ENCODE results near the gene NINL.

The NINL gene

DNA sequence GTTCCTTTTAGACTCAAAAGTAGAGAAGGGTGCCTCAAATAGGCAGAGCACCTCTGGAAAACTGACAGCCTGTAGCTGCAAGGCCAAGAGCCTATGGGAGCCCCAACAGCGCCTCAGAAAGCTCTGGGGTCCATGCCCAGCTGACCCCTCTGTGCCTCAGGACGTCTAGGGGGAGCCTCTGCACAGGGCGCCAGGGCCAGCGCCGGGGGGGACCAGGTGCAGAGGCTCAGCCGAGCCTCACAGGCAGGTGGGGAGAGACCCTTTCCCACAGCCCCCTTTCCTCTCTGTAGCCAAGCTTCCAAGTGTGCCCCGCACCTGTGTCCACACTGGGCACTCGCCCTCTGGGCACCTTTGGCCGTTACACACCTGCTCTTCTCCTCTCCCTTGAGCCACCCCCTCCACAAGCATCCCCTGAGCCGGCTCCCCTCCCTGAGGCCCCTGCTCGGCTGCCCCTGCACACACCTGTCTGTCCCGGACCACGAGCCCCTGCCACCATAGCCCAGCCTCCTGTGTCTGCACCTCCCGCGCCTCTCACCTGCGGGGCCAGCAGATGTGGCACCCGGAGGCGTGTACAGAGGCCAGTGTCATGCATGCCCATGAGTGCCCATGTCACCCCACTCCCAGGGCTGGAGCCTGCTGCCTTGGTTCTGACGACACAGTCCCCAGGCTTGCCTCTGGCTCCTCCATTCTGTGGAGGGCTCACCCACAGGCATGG lies 124.6 kb downstream of the NINL start:
- Histone ChIP-seq H3K4me3 (peak overlapping the region in 3 of 10 experiments; percentile 4 to 36 (median 34); a peak in 2 of 20 replicates), H3K4me1 (peaks cover 38 to 60% (median 48%) of the 10 kb centered on the region in 10 experiments), H3K27me3 (no peaks in the 10 kb centered on the region), H3K36me3 (peaks cover 0 to 71% (median 30%) of the 10 kb centered on the region in 11 experiments; a peak in 14 of 22 replicates), H3K27ac (peak overlapping the region; percentile 49 to 86 (median 73); a peak in 20 of 22 replicates), H3K9me3 (replicated peaks in 1 of 11) (no peaks in the 10 kb centered on the region), H4K20me1 (peaks cover 0 to 3% (median 0%) of the 10 kb centered on the region in 11 experiments; a peak in 1 of 22 replicates), H3K4me2 (peak overlapping the region; percentile 79 to 97 (median 87)), H3K9ac (peak overlapping the region in 10 of 11 experiments; percentile 22 to 73 (median 58); a peak in 16 of 22 replicates)
- TF ChIP-seq Cebpa-rat (IDR thresholded peaks at IDR 0.05), result no peak

GRCh38 chr20:25459916-25460535 lies 125.3 kb downstream of the NINL start:
- Histone ChIP-seq H3K9me3 (replicated peaks in 1 of 11) (no peaks in the 10 kb centered on the region), H3K27ac (peak overlapping the region; percentile 26 to 86 (median 73); a peak in 19 of 22 replicates), H3K27me3 (no peaks in the 10 kb centered on the region), H3K4me2 (peak overlapping the region; percentile 79 to 97 (median 87)), H3K4me1 (peaks cover 38 to 54% (median 47%) of the 10 kb centered on the region in 10 experiments), H4K20me1 (peaks cover 0 to 3% (median 0%) of the 10 kb centered on the region in 11 experiments; a peak in 1 of 22 replicates), H3K36me3 (peaks cover 0 to 71% (median 32%) of the 10 kb centered on the region in 11 experiments; a peak in 15 of 22 replicates), H3K9ac (peak overlapping the region in 7 of 11 experiments; percentile 14 to 70 (median 53); a peak in 10 of 22 replicates), H3K4me3 (no peak overlapping the region)
- TF ChIP-seq Cebpa-rat (IDR thresholded peaks at IDR 0.05), result no peak

GRCh38 chr20:25459111-25459830 lies 126.1 kb downstream of the NINL start:
- H3K9me3 ChIP-seq (replicated peaks in 1 of 11), result no peaks in the 10 kb centered on the region
- H3K4me2 ChIP-seq, result peak overlapping the region; percentile 79 to 97 (median 87)
- peak overlapping the region in 9 of 11 experiments; percentile 26 to 86 (median 74); a peak in 16 of 22 replicates for H3K27ac ChIP-seq
- H3K4me1 ChIP-seq, result peaks cover 38 to 48% (median 46%) of the 10 kb centered on the region in 10 experiments
- no peak overlapping the region for H3K4me3 ChIP-seq
- TF ChIP-seq Cebpa-rat (IDR thresholded peaks at IDR 0.05), result no peak
- peaks cover 0 to 3% (median 0%) of the 10 kb centered on the region in 11 experiments; a peak in 1 of 22 replicates for H4K20me1 ChIP-seq
- no peaks in the 10 kb centered on the region for H3K27me3 ChIP-seq
- H3K9ac ChIP-seq, result peak overlapping the region in 5 of 11 experiments; percentile 22 to 70 (median 53); a peak in 6 of 22 replicates
- H3K36me3 ChIP-seq, result peaks cover 0 to 71% (median 39%) of the 10 kb centered on the region in 11 experiments; a peak in 15 of 22 replicates

DNA sequence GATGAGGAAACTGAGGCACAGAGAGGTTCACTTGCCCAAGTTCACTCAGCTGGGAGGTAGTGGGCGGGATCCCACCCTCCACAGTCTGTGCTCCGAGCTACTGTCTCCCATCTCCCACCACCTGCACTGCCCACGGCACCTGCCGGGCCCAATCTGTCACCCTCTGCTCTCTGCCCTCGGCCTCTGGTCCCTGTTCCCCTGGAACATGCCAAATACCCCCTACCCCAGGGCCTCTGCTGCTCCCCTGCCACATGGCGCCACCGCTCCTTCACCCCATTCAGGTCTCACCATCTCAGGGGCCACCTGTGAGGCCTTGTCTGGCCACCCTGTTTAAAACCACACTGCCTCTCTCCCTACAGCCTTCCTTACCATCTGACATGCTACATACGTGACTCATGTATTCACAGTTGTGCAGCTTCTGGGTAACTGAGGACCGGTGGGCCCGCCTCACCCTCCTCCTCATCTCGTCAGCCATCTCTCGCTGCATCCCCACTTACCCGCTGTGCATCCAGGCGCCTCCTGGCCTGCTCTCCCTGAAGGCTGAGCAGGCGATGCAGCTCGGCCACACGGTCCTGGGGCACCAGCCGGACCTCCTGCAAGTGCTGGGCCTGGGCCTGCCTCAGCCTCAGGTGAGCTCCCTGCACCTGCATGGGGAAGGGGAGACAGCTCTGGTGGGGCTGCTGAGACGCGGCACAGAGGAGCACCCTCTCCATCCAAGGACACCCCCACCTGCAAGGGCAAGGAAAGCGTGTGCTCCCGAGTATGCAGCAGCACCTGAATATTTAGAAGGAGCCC lies 127.2 kb downstream of the NINL start:
- Histone ChIP-seq H3K4me1 (peaks cover 38 to 42% (median 40%) of the 10 kb centered on the region in 10 experiments), H3K4me2 (no peak overlapping the region), H3K27me3 (no peaks in the 10 kb centered on the region), H3K4me3 (no peak overlapping the region), H4K20me1 (peaks cover 0 to 3% (median 0%) of the 10 kb centered on the region in 11 experiments; a peak in 1 of 22 replicates), H3K9me3 (replicated peaks in 1 of 11) (no peaks in the 10 kb centered on the region), H3K27ac (peak overlapping the region in 1 of 11 experiments; percentile 5; a peak in 1 of 22 replicates), H3K9ac (no peak overlapping the region), H3K36me3 (peaks cover 0 to 71% (median 43%) of the 10 kb centered on the region in 11 experiments; a peak in 16 of 22 replicates)
- no peak for TF ChIP-seq Cebpa-rat (IDR thresholded peaks at IDR 0.05)

- Histone ChIP-seq H4K20me1 (no peaks in the 10 kb centered on the region), H3K4me2 (no peak overlapping the region), H3K36me3 (peaks cover 0 to 89% (median 58%) of the 10 kb centered on the region in 11 experiments; a peak in 19 of 22 replicates), H3K4me1 (peaks cover under 1 to 4% (median 2%) of the 10 kb centered on the region in 10 experiments; a peak in 18 of 20 replicates), H3K27me3 (no peaks in the 10 kb centered on the region), H3K9ac (no peak overlapping the region), H3K27ac (no peak overlapping the region), H3K4me3 (no peak overlapping the region), H3K9me3 (replicated peaks in 1 of 11) (peaks cover 0 to 5% (median 2%) of the 10 kb centered on the region in 11 experiments; a peak in 8 of 22 replicates)
- no peak for TF ChIP-seq Cebpa-rat (IDR thresholded peaks at IDR 0.05)
Observed at GRCh38 chr20:25454153-25454900, 131.0 kb downstream of the NINL start.

DNA sequence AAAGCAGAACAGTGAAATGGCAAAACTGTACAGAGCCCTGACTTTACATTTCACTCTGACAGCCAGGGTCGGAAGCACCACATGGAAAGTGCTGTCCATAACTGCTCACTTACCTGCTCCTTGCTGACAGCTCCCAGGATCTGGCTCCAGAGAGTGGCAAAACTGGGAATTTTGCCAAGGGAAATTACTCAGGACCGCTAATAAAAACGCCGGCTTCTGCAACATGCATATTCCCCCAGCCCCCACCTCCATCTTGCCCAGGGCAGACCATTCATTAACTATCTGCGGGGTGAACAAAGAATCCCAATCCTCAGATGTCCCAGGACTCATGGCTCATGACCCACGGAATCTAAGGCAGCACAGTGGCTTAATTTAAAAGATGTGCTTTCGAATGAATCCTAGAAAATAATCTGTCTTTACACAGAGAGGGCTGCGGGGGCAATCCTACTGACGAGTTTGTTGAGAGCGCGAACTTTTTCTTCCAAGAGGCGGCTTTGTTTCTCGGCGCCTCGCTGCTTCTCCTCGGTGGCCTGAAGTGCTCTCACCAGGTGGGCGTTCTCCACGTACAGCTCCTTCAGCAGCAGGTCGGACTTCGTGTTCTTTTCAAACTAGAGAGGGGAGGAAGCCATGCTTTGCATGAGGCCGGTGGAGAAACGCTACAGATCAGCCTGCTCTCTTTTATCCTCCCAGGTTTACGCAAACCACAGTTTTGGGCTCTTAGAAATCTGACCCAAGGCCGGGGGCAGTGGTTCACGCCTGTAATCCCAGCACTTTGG lies 132.1 kb downstream of the NINL start:
- no peaks in the 10 kb centered on the region for H4K20me1 ChIP-seq
- TF ChIP-seq Cebpa-rat (IDR thresholded peaks at IDR 0.05), result no peak
- H3K27ac ChIP-seq, result no peak overlapping the region
- H3K27me3 ChIP-seq, result no peaks in the 10 kb centered on the region
- H3K4me3 ChIP-seq, result no peak overlapping the region
- no peaks in the 10 kb centered on the region for H3K4me1 ChIP-seq
- peaks cover 7 to 16% (median 13%) of the 10 kb centered on the region in 11 experiments; a peak in 21 of 22 replicates for H3K9me3 ChIP-seq (replicated peaks in 1 of 11)
- H3K9ac ChIP-seq, result no peak overlapping the region
- H3K4me2 ChIP-seq, result no peak overlapping the region
- peaks cover 8 to 89% (median 59%) of the 10 kb centered on the region in 11 experiments for H3K36me3 ChIP-seq

DNA sequence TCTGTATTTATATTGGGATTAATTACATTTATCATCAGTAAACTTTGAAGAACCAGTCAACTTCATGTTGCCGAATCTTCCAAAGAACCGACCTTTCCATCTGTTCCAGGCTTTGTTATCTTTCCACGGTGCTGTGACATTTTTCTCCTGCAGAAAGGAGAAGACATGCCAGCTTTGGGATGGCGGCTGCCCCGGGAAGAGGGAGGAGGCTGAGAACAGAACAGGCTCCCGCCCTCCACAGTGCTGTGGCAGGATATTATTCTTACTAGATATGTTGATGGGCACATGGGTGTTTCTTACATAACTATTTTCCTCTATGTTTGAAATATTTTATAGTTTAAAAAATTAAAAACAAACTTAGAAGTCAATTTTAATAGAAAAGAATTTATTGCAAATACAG lies 133.0 kb downstream of the NINL start:
- Histone ChIP-seq H3K27me3 (no peaks in the 10 kb centered on the region), H4K20me1 (no peaks in the 10 kb centered on the region), H3K4me2 (no peak overlapping the region), H3K36me3 (peaks cover 17 to 89% (median 63%) of the 10 kb centered on the region in 11 experiments), H3K9ac (no peak overlapping the region), H3K9me3 (replicated peaks in 1 of 11) (peaks cover 14 to 25% (median 22%) of the 10 kb centered on the region in 11 experiments), H3K4me3 (no peak overlapping the region), H3K4me1 (no peaks in the 10 kb centered on the region), H3K27ac (no peak overlapping the region)
- no peak for TF ChIP-seq Cebpa-rat (IDR thresholded peaks at IDR 0.05)

All from BLaER1 treated with 17β-estradiol and CSF1 and Interleukin-3, amounts not matched to agents 10 nM and 100 nM (cell line).